Spleen (tissue), 11 donors: Measurements from ENCODE around the gene SELENOM. TPM values are rescaled to one million over a fixed set of nuclear protein-coding genes. Genes with fewer than 3 reads are reported as not detected.
"Not testable (repeated sequence)": the region's sequence is repeated elsewhere in the genome, so short reads cannot be mapped to it uniquely, and the experiment has no call there.

ENCODE experiments used
- DNase-seq: peaks from one replicate; pipeline ENCODE4 v3.0.0-alpha.2; 2020
- H3K27ac ChIP-seq, 8 donors: fragments of 200-600 bp; sonication (generic) in 7 of 8; 1 replicate in 4 of 8; 2 replicates in 4 of 8; pipeline versions ENCODE4 v1.5.0 to v1.8.0; 2016 to 2021; ENCODE audit warnings: inconsistent platforms in 4 of 8, mild to moderate bottlenecking in 4 of 8, moderate library complexity in 1 of 8
- H3K27me3 ChIP-seq, 7 donors: fragments of 200-600 bp; sonication (generic) in 6 of 7; replicated peaks in 1 of 7; 1 replicate in 4 of 7; 2 replicates in 3 of 7; pipeline versions ENCODE4 v1.5.0 to v1.8.0; 2016 to 2021; ENCODE audit warnings: inconsistent platforms in 3 of 7, mild to moderate bottlenecking in 1 of 7
- H3K36me3 ChIP-seq, 6 donors: fragments of 200-600 bp; sonication (generic) in 5 of 6; 1 replicate in 4 of 6; 2 replicates in 2 of 6; pipeline versions ENCODE4 v1.5.0 to v1.8.0; 2016 to 2021; ENCODE audit warnings: inconsistent platforms in 2 of 6
- H3K4me1 ChIP-seq, 6 donors: fragments of 200-600 bp; sonication (generic) in 5 of 6; 1 replicate in 3 of 6; 2 replicates in 3 of 6; pipeline versions ENCODE4 v1.5.0 to v1.8.0; 2016 to 2021; ENCODE audit warnings: inconsistent platforms in 3 of 6
- H3K4me3 ChIP-seq, 8 donors: fragments of 200-600 bp; sonication (generic) in 7 of 8; 1 replicate in 4 of 8; 2 replicates in 4 of 8; pipeline versions ENCODE4 v1.5.0 to v1.8.0; 2016 to 2021; ENCODE audit warnings: inconsistent platforms in 4 of 8, mild to moderate bottlenecking in 4 of 8, moderate library complexity in 2 of 8
- H3K9me3 ChIP-seq, 8 donors: fragments of 200-600 bp; sonication (generic) in 7 of 8; 1 replicate in 4 of 8; 2 replicates in 4 of 8; pipeline versions ENCODE4 v1.5.0 to v1.8.0; 2016 to 2021; ENCODE audit warnings: inconsistent platforms in 4 of 8
- CTCF ChIP-seq, 11 experiments: fragments of 200-600 bp in 7 of 11; fragments of 450-650 bp in 4 of 11; sonication (generic) in 4 of 11; IDR thresholded peaks in 8 of 11; conservative IDR thresholded peaks in 3 of 11; 1 replicate in 7 of 11; 2 replicates in 4 of 11; pipeline versions ENCODE4 v1.4.0 to v1.8.0; 2016 to 2021; ENCODE audit warnings: antibody characterized with exemption in 11 of 11, inconsistent platforms in 4 of 11, mild to moderate bottlenecking in 1 of 11
- POLR2A ChIP-seq, 3 donors: fragments of 450-650 bp; IDR thresholded peaks; one replicate each; pipeline ENCODE4 v1.5.1; 2017; ENCODE audit warnings: antibody characterized with exemption in 3 of 3, mild to moderate bottlenecking in 1 of 3
- POLR2AphosphoS5 ChIP-seq, 3 donors: sonication (generic); formaldehyde crosslinking; IDR thresholded peaks; one replicate each; pipeline ENCODE4 v1.5.1; 2017; ENCODE audit warnings: antibody characterized with exemption in 3 of 3
- WGBS, 5 donors: extraction: QIAGEN DNeasy Blood & Tissue Kit in 3 of 5; methylation state at CpG; one replicate each; pipeline versions ENCODE4 v1.1.5 to v1.1.7; 2013 to 2018; 5-methylcytosine and 5-hydroxymethylcytosine counted together
- intact Hi-C: fragments of 100-400 bp; cut with DNase I; formaldehyde crosslinking; loops from one replicate; pipeline ENCODE4 v1.15.0; 2023; ENCODE audit warnings: low total_unique reads
- polyA plus RNA-seq, 3 donors: library from polyadenylated mRNA; stranded (reverse); fragments of 200-250 nt; gene quantifications; one replicate each; pipeline ENCODE4 v1.2.1, GENCODE V29; 2013
- total RNA-seq, 7 donors: library from RNA; depleted of rRNA in 3 of 7; stranded (reverse); fragments of >200 nt in 3 of 7; fragmentation: NEBNext Ultra II Directional in 4 of 7; extraction: Animal tissue kit (Norgen Biotek cat#: 25700) in 4 of 7; gene quantifications; one replicate each; pipeline versions ENCODE4 v1.1.0 to v1.2.1, GENCODE V29; 2016 to 2021
- donor health status: healthy with polysubstance abuse.
- donor health status: DM: no; HTN: no; CAD: no; lungs with moderate emphysema.
- donor health status: DM: no; HTN: no; CAD: no.
- donor health status: Bipolar disorder and iron deficiency.
- donor health status: healthy.
- donor health status: DM: no; HTN: no; CAD: no.
- donor health status: DM: yes; HTN: yes; CAD: no.

Gene SELENOM
- total and polyA plus RNA-seq, 10 donors, result 47.0 to 151 (median 70.3) TPM

GRCh38 chr22:31079095-31079642, 28.2 kb downstream of the SELENOM start:
- TF ChIP-seq POLR2A (IDR thresholded peaks at IDR 0.05) (no peak), POLR2AphosphoS5 (IDR thresholded peaks at IDR 0.05) (no peak), CTCF (IDR thresholded peaks at IDR 0.05 in 8 of 11, conservative IDR thresholded peaks at IDR 0.05 in 3 of 11) (no peak)
- DNase-seq, result no peak
- WGBS, 5 donors, result 85 to 92% (median 87%) methylated on average over 12 of the region's 12 CpGs
- no peak overlapping the region for H3K4me3 ChIP-seq
- intact Hi-C loops, result no loop called here
- no peaks in the 10 kb centered on the region for H3K9me3 ChIP-seq
- peak overlapping the region in 2 of 8 donors; percentile 34 to 49 for H3K27ac ChIP-seq
- H3K4me1 ChIP-seq, result peaks cover 8 to 55% (median 40%) of the 10 kb centered on the region in 6 donors
- no peaks in the 10 kb centered on the region for H3K27me3 ChIP-seq
- peaks cover 0 to 7% (median 0%) of the 10 kb centered on the region in 6 donors for H3K36me3 ChIP-seq

GRCh38 chr22:31078389-31078788, 29.0 kb downstream of the SELENOM start:
- Histone ChIP-seq H3K27ac (peak overlapping the region in 3 of 8 donors; percentile 1 to 49 (median 34)), H3K4me1 (peaks cover under 1 to 49% (median 33%) of the 10 kb centered on the region in 6 donors)
- DNase-seq, H3K4me3 ChIP-seq, H3K27me3 ChIP-seq, H3K9me3 ChIP-seq, intact Hi-C loops, H3K36me3 ChIP-seq: not testable (repeated sequence)
- WGBS, 5 donors, result 76 to 93% (median 77%) methylated on average over 2 of the region's 2 CpGs

DNA sequence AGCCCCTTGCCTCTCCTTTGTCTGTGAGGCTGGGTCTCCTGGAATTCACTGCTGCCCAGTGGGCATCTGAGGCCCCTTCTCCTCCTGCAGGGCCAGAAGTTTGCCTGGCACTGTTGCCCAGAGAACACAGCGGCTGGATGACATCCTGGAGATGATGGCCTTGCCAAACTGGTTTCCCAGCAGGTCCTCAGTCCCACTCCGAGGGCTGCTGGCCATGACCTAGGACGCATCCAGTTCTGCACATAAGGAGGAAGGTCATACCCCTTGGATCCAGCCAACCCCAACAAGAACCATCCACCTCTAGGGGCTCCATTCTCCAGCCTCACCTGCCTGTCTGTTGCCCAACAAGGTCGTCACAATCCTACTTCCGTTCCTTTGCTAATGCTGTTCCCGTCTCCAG, 29.7 kb downstream of the SELENOM start:
- no peak for DNase-seq
- intact Hi-C loops, result no loop called here

GRCh38 chr22:31075961-31076360, 31.4 kb downstream of the SELENOM start:
- H3K4me1 ChIP-seq, result peaks cover 0 to 34% (median 10%) of the 10 kb centered on the region in 6 donors
- peak overlapping the region in 7 of 8 donors; percentile 2 to 73 (median 64) for H3K27ac ChIP-seq
- H3K36me3 ChIP-seq, result no peaks in the 10 kb centered on the region
- no peaks in the 10 kb centered on the region for H3K9me3 ChIP-seq
- peak; percentile 77 for DNase-seq
- intact Hi-C loops, result no loop called here
- H3K4me3 ChIP-seq, result no peak overlapping the region
- no peak for TF ChIP-seq CTCF (IDR thresholded peaks at IDR 0.05 in 8 of 11, conservative IDR thresholded peaks at IDR 0.05 in 3 of 11)
- TF ChIP-seq POLR2A (IDR thresholded peaks at IDR 0.05), result no peak
- peak; percentile 49 to 73 (median 52) for TF ChIP-seq POLR2AphosphoS5 (IDR thresholded peaks at IDR 0.05)
- H3K27me3 ChIP-seq, result no peaks in the 10 kb centered on the region
- 70 to 83% (median 75%) methylated on average over 8 to 15 of the region's 15 CpGs for WGBS, 5 donors

More for the DNA sequence above, 29.7 kb downstream of the SELENOM start:
- peaks cover 0 to 48% (median 25%) of the 10 kb centered on the region in 6 donors for H3K4me1 ChIP-seq
- peak overlapping the region in 2 of 8 donors; percentile 34 to 49 for H3K27ac ChIP-seq
- H3K36me3 ChIP-seq, result no peaks in the 10 kb centered on the region
- no peak for TF ChIP-seq POLR2AphosphoS5 (IDR thresholded peaks at IDR 0.05)
- no peak for TF ChIP-seq CTCF (IDR thresholded peaks at IDR 0.05 in 8 of 11, conservative IDR thresholded peaks at IDR 0.05 in 3 of 11)
- no peak for TF ChIP-seq POLR2A (IDR thresholded peaks at IDR 0.05)
- H3K27me3 ChIP-seq, result no peaks in the 10 kb centered on the region
- WGBS, 5 donors, result 66 to 93% (median 91%) methylated on average over 4 to 6 of the region's 6 CpGs
- no peaks in the 10 kb centered on the region for H3K9me3 ChIP-seq
- H3K4me3 ChIP-seq, result no peak overlapping the region

DNA sequence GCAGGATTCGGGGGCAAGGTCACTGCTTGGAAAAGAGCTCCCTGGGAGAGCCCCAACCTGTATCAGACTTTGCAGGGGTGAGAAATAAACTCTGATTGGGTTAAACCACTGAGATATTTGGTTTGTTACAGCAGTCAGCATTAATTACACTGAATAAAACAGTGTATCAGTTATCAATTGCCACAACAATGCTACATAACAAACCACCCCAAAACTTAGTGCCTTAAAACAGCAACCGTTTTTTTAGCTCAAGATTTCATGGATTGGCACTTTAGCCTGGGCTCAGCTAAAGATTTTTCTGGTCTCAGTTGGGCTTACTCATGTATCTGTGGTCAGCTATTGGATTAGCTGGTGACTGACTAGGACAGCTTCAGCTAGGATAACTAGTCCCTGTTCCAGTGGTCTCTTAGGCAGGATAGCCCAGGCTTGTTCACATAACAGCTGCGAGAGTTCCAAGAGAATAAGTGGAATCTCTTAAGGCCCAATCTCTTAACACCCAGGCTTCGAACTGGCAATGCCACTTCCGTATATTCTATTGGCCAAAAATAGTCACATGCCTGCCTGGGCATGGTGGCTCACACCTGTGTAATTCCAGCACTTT, 33.7 kb downstream of the SELENOM start:
- peaks cover 0 to 20% (median 2%) of the 10 kb centered on the region in 6 donors for H3K4me1 ChIP-seq
- H3K4me3 ChIP-seq, DNase-seq, intact Hi-C loops, H3K36me3 ChIP-seq, H3K27me3 ChIP-seq, H3K9me3 ChIP-seq: not testable (repeated sequence)
- WGBS, 5 donors, result 62 to 90% (median 80%) methylated on average over 4 to 5 of the region's 5 CpGs
- peak overlapping the region in 4 of 8 donors; percentile 5 to 49 (median 28) for H3K27ac ChIP-seq
